DOHH2 (cell line): ENCODE data around the gene TXNL4B.
A peak's percentile ranks its signal among the peaks of the same experiment; 100 is the strongest.

Source experiments
- H3F3A ChIP-seq: fragments of 200-600 bp; sonication (generic), shearing (Covaris generic); 2 replicates; pipeline ENCODE4 v1.6.0; 2016; ENCODE audit warnings: antibody characterized with exemption, mild to moderate bottlenecking; ENCODE audit not compliant: control insufficient read depth, insufficient read depth
- H3K27ac ChIP-seq: fragments of 200-600 bp; sonication (generic); 2 replicates; pipeline ENCODE4 v1.5.1; 2014; ENCODE audit warnings: low read depth, mild to moderate bottlenecking, low read length, moderate library complexity
- H3K27me3 ChIP-seq: fragments of 200-600 bp; sonication (generic); 2 replicates; pipeline ENCODE4 v1.6.1; 2014; ENCODE audit warnings: mild to moderate bottlenecking, low read length, mixed read lengths; ENCODE audit not compliant: control insufficient read depth
- H3K36me3 ChIP-seq: fragments of 200-600 bp; sonication (generic); 2 replicates; pipeline ENCODE4 v1.6.1; 2014; ENCODE audit warnings: mild to moderate bottlenecking, low read length, moderate library complexity, mixed read lengths; ENCODE audit not compliant: control insufficient read depth
- H3K4me1 ChIP-seq: fragments of 200-600 bp; sonication (generic); 2 replicates; pipeline ENCODE4 v1.6.1; 2014; ENCODE audit warnings: mild to moderate bottlenecking, low read length, mixed read lengths; ENCODE audit not compliant: control insufficient read depth
- H3K4me2 ChIP-seq: fragments of 200-600 bp; sonication (generic); 2 replicates; pipeline ENCODE4 v1.6.0; 2014; ENCODE audit warnings: mild to moderate bottlenecking, low read length, moderate library complexity
- H3K4me3 ChIP-seq: fragments of 200-600 bp; sonication (generic); 2 replicates; pipeline ENCODE4 v1.5.1; 2014; ENCODE audit warnings: mild to moderate bottlenecking, low read length, mixed read lengths
- H3K79me2 ChIP-seq: fragments of 200-600 bp; sonication (generic); 2 replicates; pipeline ENCODE4 v1.6.1; 2014; ENCODE audit warnings: mild to moderate bottlenecking, low read length, mixed read lengths; ENCODE audit not compliant: control insufficient read depth
- H3K9me2 ChIP-seq: fragments of 200-600 bp; sonication (generic); replicated peaks from 2 replicates; pipeline ENCODE4 v1.6.1; 2014; ENCODE audit warnings: mild to moderate bottlenecking, low read length, mixed read lengths; ENCODE audit not compliant: control insufficient read depth
- H3K9me3 ChIP-seq: fragments of 200-600 bp; sonication (generic); 2 replicates; pipeline ENCODE4 v1.6.1; 2014; ENCODE audit warnings: antibody characterized with exemption, low read length, mixed read lengths; ENCODE audit not compliant: control insufficient read depth, insufficient read depth
- H4K20me1 ChIP-seq: fragments of 200-600 bp; sonication (generic); 2 replicates; pipeline ENCODE4 v1.6.0; 2014; ENCODE audit warnings: low read depth, mild to moderate bottlenecking, antibody characterized with exemption, low read length, moderate library complexity; ENCODE audit not compliant: control insufficient read depth, insufficient read depth
- EZH2phosphoT487 ChIP-seq: fragments of 200-600 bp; sonication (generic); IDR thresholded peaks from 2 replicates; pipeline ENCODE4 v1.6.1; 2017; ENCODE audit warnings: borderline replicate concordance, mild to moderate bottlenecking, antibody characterized with exemption, low read length, moderate library complexity, mixed read lengths
- TF ChIP-seq, protein P1 (sequence below): fragments of 200-600 bp; sonication (generic); IDR thresholded peaks from one replicate; pipeline ENCODE4 v1.5.1; 2014; ENCODE audit warnings: antibody characterized with exemption, mild to moderate bottlenecking, low read depth, low read length; ENCODE audit not compliant: poor library complexity, severe bottlenecking

Gene TXNL4B

DNA sequence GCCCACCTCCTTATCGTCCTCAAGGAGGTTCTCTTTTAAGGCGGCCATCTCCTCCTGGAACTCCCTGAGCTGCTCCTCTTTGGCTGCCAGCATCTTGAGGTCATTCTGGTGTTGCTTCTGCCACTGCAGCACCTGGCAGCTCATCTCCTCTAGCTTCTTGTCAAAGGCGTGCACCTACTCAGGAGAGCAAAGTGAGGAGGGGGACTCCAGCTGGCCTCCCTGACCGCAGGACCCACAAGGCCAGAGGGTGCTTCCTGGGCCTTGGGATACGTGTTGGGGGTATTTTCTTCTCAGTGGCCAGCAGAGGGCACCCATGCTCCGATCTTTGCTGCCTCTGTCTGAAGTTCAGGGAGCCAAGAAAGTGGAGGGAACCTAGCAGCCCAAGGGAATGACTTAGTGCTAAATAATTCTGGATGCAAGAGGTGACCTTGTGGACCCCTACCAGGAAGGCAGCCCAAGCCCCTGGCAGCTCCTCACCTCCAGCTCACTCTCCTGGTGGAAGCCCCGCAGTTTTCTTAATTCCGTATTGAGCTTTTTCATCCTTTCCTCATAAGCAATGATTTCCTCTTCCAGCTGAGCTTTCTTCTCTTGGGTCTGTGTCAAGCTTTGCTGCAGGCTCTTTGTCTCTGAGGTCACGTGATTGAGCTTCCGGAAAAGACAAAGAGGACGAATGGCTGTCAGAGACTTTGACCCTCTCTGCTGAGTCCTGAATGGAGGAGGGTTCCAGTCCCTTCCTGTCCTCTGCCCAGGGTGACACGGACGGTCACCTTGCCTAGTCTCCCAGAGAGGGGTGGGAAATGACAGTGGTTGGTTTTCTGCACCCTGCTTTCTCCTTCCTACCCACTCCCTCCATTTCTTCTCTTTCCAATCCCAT, 31.6 kb upstream of the TXNL4B start:
- Histone ChIP-seq H3K4me2 (no peak overlapping the region), H4K20me1 (no peaks in the 10 kb centered on the region), H3K27me3 (peaks cover under 1% of the 10 kb centered on the region; the same call in 1 of the 2 replicates), H3K9me2 (no peaks in the 10 kb centered on the region), H3K79me2 (no peaks in the 10 kb centered on the region), H3K4me1 (no peaks in the 10 kb centered on the region), H3K27ac (no peak overlapping the region), H3K9me3 (no peaks in the 10 kb centered on the region), H3K4me3 (no peak overlapping the region), H3F3A (no peaks in the 10 kb centered on the region), H3K36me3 (no peaks in the 10 kb centered on the region)
- TF ChIP-seq EZH2phosphoT487 = no peak
- TF ChIP-seq, protein P1, sequence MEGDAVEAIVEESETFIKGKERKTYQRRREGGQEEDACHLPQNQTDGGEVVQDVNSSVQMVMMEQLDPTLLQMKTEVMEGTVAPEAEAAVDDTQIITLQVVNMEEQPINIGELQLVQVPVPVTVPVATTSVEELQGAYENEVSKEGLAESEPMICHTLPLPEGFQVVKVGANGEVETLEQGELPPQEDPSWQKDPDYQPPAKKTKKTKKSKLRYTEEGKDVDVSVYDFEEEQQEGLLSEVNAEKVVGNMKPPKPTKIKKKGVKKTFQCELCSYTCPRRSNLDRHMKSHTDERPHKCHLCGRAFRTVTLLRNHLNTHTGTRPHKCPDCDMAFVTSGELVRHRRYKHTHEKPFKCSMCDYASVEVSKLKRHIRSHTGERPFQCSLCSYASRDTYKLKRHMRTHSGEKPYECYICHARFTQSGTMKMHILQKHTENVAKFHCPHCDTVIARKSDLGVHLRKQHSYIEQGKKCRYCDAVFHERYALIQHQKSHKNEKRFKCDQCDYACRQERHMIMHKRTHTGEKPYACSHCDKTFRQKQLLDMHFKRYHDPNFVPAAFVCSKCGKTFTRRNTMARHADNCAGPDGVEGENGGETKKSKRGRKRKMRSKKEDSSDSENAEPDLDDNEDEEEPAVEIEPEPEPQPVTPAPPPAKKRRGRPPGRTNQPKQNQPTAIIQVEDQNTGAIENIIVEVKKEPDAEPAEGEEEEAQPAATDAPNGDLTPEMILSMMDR = peak; percentile 88

DNA sequence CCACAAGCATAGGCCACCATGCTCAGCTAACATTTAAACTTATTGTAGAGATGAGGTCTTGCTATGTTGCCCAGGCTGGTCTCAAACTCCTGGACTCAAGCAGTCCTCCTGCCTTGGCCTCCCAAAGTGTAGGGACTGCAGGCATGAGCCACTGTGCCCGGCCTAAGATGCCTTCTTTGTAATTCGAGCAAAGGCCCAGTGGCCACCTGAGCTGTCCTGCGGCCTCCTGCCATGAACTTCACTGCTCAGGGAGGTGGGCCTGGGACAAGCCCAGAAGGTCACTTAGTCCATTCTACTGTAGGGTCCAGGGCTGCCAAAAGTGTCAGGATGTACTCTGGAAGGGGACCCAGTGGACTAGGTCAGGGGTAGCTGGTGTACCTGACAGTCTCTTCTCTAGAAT, 30.7 kb upstream of the TXNL4B start:
- no peak for TF ChIP-seq EZH2phosphoT487
- TF ChIP-seq, protein P1 = no peak
- Histone ChIP-seq H3K9me3 (no peaks in the 10 kb centered on the region), H3K4me1 (no peaks in the 10 kb centered on the region), H3K36me3 (no peaks in the 10 kb centered on the region), H3K27ac (no peak overlapping the region), H3K79me2 (no peaks in the 10 kb centered on the region), H3K27me3 (no peaks in the 10 kb centered on the region), H3K4me3 (no peak overlapping the region), H3K4me2 (no peak overlapping the region), H3K9me2 (no peaks in the 10 kb centered on the region), H3F3A (no peaks in the 10 kb centered on the region), H4K20me1 (no peaks in the 10 kb centered on the region)

DNA sequence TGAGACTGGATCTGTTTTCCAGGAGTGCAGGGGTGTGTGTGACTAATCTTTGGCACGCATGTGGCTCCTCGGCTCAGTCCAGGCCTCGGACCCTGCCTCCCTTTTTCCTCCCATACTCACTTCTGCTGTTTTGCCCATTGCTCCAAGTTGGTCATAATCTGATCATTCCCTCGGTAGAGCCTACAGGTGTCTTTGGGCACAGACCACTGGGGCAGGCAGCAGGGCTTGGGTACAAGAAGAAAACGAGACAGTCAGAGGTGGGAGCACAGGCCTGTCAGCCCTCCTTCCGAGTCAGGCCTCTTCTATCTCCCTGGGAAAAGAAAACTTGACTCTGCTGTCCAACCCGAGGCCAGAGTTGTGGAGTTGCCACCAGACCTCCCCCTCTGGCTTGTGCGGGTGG, 30.0 kb upstream of the TXNL4B start:
- Histone ChIP-seq H3K4me1 (no peaks in the 10 kb centered on the region), H3K9me2 (no peaks in the 10 kb centered on the region), H3K9me3 (no peaks in the 10 kb centered on the region), H3K27ac (no peak overlapping the region), H3K4me2 (no peak overlapping the region), H4K20me1 (no peaks in the 10 kb centered on the region), H3K27me3 (no peaks in the 10 kb centered on the region), H3F3A (no peaks in the 10 kb centered on the region), H3K36me3 (no peaks in the 10 kb centered on the region), H3K4me3 (no peak overlapping the region), H3K79me2 (no peaks in the 10 kb centered on the region)
- TF ChIP-seq EZH2phosphoT487 = no peak
- TF ChIP-seq, protein P1 = no peak
